Gastrocnemius medialis (tissue), 4 donors: ENCODE measurements around the gene UMODL1. TPM values are rescaled to one million over a fixed set of nuclear protein-coding genes. Genes with fewer than 3 reads are reported as not detected.

Experiments used
- ATAC-seq, 2 donors: fragments of 150-250 bp; one replicate each; pipeline ENCODE4 v1.9.1; 2016
- DNase-seq, 2 donors: peaks; one replicate each; pipeline ENCODE4 v3.0.0-alpha.2; 2019
- H3K27ac ChIP-seq, 4 donors: fragments of 200-600 bp; sonication (generic); 1 replicate in 1 of 4; 2 replicates in 3 of 4; pipeline ENCODE4 v1.5.1; 2016 to 2018; ENCODE audit warnings: mild to moderate bottlenecking in 2 of 4, moderate library complexity in 1 of 4
- H3K27me3 ChIP-seq, 3 donors: fragments of 200-600 bp; sonication (generic) in 2 of 3; 1 replicate in 1 of 3; 2 replicates in 2 of 3; pipeline versions ENCODE4 v1.5.1 to v1.6.0; 2016 to 2019; ENCODE audit warnings: mild to moderate bottlenecking in 1 of 3, moderate library complexity in 1 of 3
- H3K36me3 ChIP-seq, 2 donors: fragments of 200-600 bp; sonication (generic) in 1 of 2; one replicate each; pipeline ENCODE4 v1.5.1; 2017 to 2018
- H3K4me1 ChIP-seq, 2 donors: fragments of 200-600 bp; sonication (generic) in 1 of 2; one replicate each; pipeline ENCODE4 v1.5.1; 2016 to 2017; ENCODE audit warnings: mild to moderate bottlenecking in 2 of 2
- H3K4me3 ChIP-seq, 4 donors: fragments of 200-600 bp; sonication (generic) in 3 of 4; 1 replicate in 1 of 4; 2 replicates in 3 of 4; pipeline ENCODE4 v1.5.1; 2016 to 2019; ENCODE audit warnings: mild to moderate bottlenecking in 2 of 4
- H3K9me3 ChIP-seq, 3 donors: fragments of 200-600 bp; sonication (generic) in 2 of 3; 1 replicate in 1 of 3; 2 replicates in 2 of 3; pipeline ENCODE4 v1.5.1; 2016 to 2019
- CTCF ChIP-seq, 5 experiments: fragments of 450-650 bp in 3 of 5; fragments of 200-600 bp in 2 of 5; sonication (generic) in 2 of 5; IDR thresholded peaks in 4 of 5; conservative IDR thresholded peaks in 1 of 5; 1 replicate in 4 of 5; 2 replicates in 1 of 5; pipeline ENCODE4 v1.5.1; 2016 to 2019; ENCODE audit warnings: antibody characterized with exemption in 5 of 5, mild to moderate bottlenecking in 3 of 5, moderate library complexity in 3 of 5
- POLR2A ChIP-seq, 2 donors: fragments of 450-650 bp; IDR thresholded peaks; one replicate each; pipeline ENCODE4 v1.6.1; 2017; ENCODE audit warnings: antibody characterized with exemption in 2 of 2, mild to moderate bottlenecking in 2 of 2, moderate library complexity in 2 of 2
- in situ Hi-C, 4 donors: fragments of 200-750 bp; cut with MboI; loops; one replicate each; pipeline versions ENCODE4 v1.15.0 to v1.8.0; 2017; ENCODE audit warnings: low sequenced_read_pairs in 4 of 4
- intact Hi-C: fragments of 100-400 bp; cut with DNase I; formaldehyde crosslinking; loops from one replicate; pipeline ENCODE4 v1.15.1; 2023; ENCODE audit warnings: low total_unique reads
- total RNA-seq, 4 donors: library from RNA; depleted of rRNA; stranded (reverse); fragments of >200 nt; gene quantifications; one replicate each; pipeline versions ENCODE4 v1.1.0 to v1.2.3, GENCODE V29; 2016

Gene UMODL1
- total RNA-seq, 4 donors from 2014 or later = 0.13 TPM; not detected in 3

GRCh38 chr21:42103843-42104242, 32.7 kb downstream of the UMODL1 start:
- intact Hi-C loops (no loop called here), in situ Hi-C loops (loop anchor here in 2 of 4 donors (25.0 kb wide), 3 partner anchors 92 to 492 kb away; partner anchors contain the start of gene ZBTB21 (in 1 of the 2))
- TF ChIP-seq POLR2A (IDR thresholded peaks at IDR 0.05) (no peak), CTCF (IDR thresholded peaks at IDR 0.05 in 4 of 5, conservative IDR thresholded peaks at IDR 0.05 in 1 of 5) (no peak)
- Histone ChIP-seq H3K36me3 (no peaks in the 10 kb centered on the region), H3K4me1 (peaks cover 0 to 13% of the 10 kb centered on the region in 2 donors), H3K27ac (no peak overlapping the region), H3K27me3 (peaks cover 0 to 5% (median 0%) of the 10 kb centered on the region in 3 donors), H3K4me3 (no peak overlapping the region), H3K9me3 (no peaks in the 10 kb centered on the region)
- ATAC-seq = no peak
- no peak for DNase-seq

GRCh38 chr21:42105476-42106315, 34.6 kb downstream of the UMODL1 start:
- intact Hi-C loops = loop anchor here (5.0 kb wide), 1 partner anchor 38 kb away; no protein-coding TSS in a partner anchor
- no peaks in the 10 kb centered on the region for H3K36me3 ChIP-seq

GRCh38 chr21:42106425-42106824, 35.3 kb downstream of the UMODL1 start:
- no peak for ATAC-seq
- no peak overlapping the region for H3K27ac ChIP-seq
- H3K4me1 ChIP-seq = peaks cover 0 to 13% of the 10 kb centered on the region in 2 donors
- DNase-seq = no peak
- peaks cover 0 to 5% (median 0%) of the 10 kb centered on the region in 3 donors for H3K27me3 ChIP-seq
- intact Hi-C loops (loop anchor here (5.0 kb wide), 1 partner anchor 39 kb away; no protein-coding TSS in a partner anchor), in situ Hi-C loops (loop anchor here in 2 of 4 donors (25.0 kb wide), 3 partner anchors 94 to 494 kb away; partner anchors contain the start of gene ZBTB21 (in 1 of the 2))
- H3K36me3 ChIP-seq = no peaks in the 10 kb centered on the region
- TF ChIP-seq CTCF (IDR thresholded peaks at IDR 0.05 in 4 of 5, conservative IDR thresholded peaks at IDR 0.05 in 1 of 5) (no peak), POLR2A (IDR thresholded peaks at IDR 0.05) (no peak)
- no peak overlapping the region for H3K4me3 ChIP-seq
- no peaks in the 10 kb centered on the region for H3K9me3 ChIP-seq

More at GRCh38 chr21:42105476-42106315, 34.6 kb downstream of the UMODL1 start:
- ATAC-seq = no peak
- TF ChIP-seq CTCF (IDR thresholded peaks at IDR 0.05 in 4 of 5, conservative IDR thresholded peaks at IDR 0.05 in 1 of 5) (no peak), POLR2A (IDR thresholded peaks at IDR 0.05) (no peak)
- in situ Hi-C loops = loop anchor here in 2 of 4 donors (25.0 kb wide), 3 partner anchors 93 to 493 kb away; partner anchors contain the start of gene ZBTB21 (in 1 of the 2)
- no peak overlapping the region for H3K4me3 ChIP-seq
- H3K27me3 ChIP-seq = peaks cover 0 to 5% (median 0%) of the 10 kb centered on the region in 3 donors
- no peaks in the 10 kb centered on the region for H3K9me3 ChIP-seq
- H3K4me1 ChIP-seq = peaks cover 0 to 13% of the 10 kb centered on the region in 2 donors
- no peak for DNase-seq
- no peak overlapping the region for H3K27ac ChIP-seq

GRCh38 chr21:42107177-42107880, 36.2 kb downstream of the UMODL1 start:
- Histone ChIP-seq H3K9me3 (no peaks in the 10 kb centered on the region), H3K36me3 (no peaks in the 10 kb centered on the region), H3K27me3 (peaks cover 0 to 5% (median 0%) of the 10 kb centered on the region in 3 donors), H3K27ac (peak overlapping the region in 2 of 4 donors; percentile 10 to 57), H3K4me1 (peaks cover 0 to 13% of the 10 kb centered on the region in 2 donors), H3K4me3 (no peak overlapping the region)
- in situ Hi-C loops = loop anchor here in 2 of 4 donors (25.0 kb wide), 3 partner anchors 95 to 495 kb away; partner anchors contain the start of gene ZBTB21 (in 1 of the 2)
- intact Hi-C loops = loop anchor here (5.0 kb wide), 1 partner anchor 40 kb away; no protein-coding TSS in a partner anchor
- no peak for DNase-seq
- TF ChIP-seq CTCF (IDR thresholded peaks at IDR 0.05 in 4 of 5, conservative IDR thresholded peaks at IDR 0.05 in 1 of 5) (no peak), POLR2A (IDR thresholded peaks at IDR 0.05) (no peak)
- no peak for ATAC-seq
